Kidney glomerular epithelial cell (primary cell): Measurements from ENCODE around the gene ENO4.
A peak's percentile ranks its signal among the peaks of the same experiment; 100 is the strongest.

ENCODE experiments used
- DNase-seq: peaks from one replicate; lab custom pipeline; 2025; lab: John Stamatoyannopoulos, UW

The ENO4 gene

GRCh38 chr10:116913695-116914094, 64.4 kb downstream of the ENO4 start:
- no peak for DNase-seq

GRCh38 chr10:116915340-116915739, 66.0 kb downstream of the ENO4 start:
- no peak for DNase-seq

DNA sequence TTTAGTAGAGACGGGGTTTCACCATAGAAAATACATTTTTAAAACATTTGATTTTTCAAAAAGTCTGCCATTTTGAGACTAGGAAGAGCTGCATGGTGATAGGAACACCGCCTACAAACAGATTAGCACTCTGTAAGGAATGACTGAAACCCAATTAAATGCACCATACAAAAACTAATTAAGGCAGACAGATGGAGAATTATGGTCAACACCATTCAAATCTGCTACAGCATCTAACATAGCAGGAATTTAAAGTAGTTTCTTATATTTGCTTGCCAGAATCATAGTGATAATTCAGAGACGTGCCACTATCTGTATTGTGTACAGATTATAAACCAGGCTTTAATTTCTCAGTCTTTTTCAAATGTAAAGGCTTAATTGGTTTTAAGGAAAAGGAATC, 68.2 kb downstream of the ENO4 start:
- DNase-seq: no peak

DNA sequence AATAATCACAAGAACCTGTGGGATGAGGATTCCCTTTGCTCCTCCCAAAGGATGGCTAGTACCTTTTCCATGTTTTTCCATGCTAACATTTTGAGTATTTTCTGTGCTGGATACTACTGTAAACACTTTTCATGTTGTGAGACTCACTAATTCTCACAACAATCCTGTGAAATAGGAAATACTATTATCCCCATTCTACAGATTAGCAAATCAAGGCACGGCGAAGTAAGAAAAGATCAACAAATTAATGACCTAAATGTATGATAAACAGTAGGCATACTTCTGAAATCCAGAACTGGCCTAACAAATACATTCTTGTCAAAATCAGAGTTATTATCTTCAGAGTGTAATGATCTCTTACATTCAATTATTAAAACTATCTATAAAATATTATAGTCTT, 69.3 kb downstream of the ENO4 start:
- no peak for DNase-seq

DNA sequence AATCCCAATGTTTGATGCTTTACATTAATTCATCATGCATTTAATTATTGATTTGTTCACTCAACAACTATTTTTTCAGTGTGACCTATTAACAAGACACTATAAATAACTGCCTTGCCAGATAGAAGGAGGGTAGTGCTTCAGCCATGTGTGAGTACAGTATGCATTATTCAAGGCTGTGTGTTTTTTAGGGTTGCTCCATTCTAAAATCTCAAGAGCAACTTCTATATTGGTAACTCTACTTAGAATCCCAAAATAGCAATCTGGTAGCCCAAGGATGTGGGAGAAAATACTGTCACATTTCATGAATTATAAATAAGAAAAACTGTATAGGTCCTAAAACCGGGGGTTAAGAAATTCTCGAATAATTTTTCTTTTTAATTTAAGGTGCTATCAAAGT, 69.9 kb downstream of the ENO4 start:
- DNase-seq: no peak

GRCh38 chr10:116919706-116920105, 70.4 kb downstream of the ENO4 start:
- DNase-seq: no peak

GRCh38 chr10:116925056-116925455, 75.8 kb downstream of the ENO4 start:
- no peak for DNase-seq

- peak; percentile 80 for DNase-seq
Measured at GRCh38 chr10:116926426-116926825, 77.1 kb downstream of the ENO4 start.

DNA sequence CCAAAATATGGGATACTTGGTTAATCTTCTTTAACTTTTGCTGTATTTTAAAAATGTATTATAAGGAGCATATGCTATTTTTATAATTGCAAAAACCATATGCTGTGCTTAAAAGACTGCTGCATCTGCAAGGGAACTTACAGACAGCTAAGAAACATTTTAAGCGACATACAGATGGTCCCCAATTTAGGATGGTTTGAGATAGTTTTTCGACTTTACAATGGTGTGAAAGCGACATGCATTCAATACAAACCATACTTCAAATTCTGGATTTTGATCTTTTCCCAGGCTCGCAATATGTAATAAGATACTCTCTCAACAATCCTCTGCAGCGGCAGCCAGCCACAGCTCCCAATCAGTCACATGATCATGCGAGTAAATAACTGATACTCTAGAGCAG, 82.5 kb downstream of the ENO4 start:
- DNase-seq: no peak
